PC-9 (cell line): ENCODE data around the gene PLEKHA7.

ENCODE experiments used
- CTCF ChIP-seq: fragments of 200-600 bp; sonication (generic); conservative IDR thresholded peaks from 2 replicates; pipeline ENCODE4 v1.6.1; 2017; ENCODE audit warnings: mixed run types, antibody characterized with exemption, mild to moderate bottlenecking, moderate library complexity
- EZH2 ChIP-seq: fragments of 200-600 bp; sonication (generic); IDR thresholded peaks from 2 replicates; pipeline ENCODE4 v1.8.0; 2017; ENCODE audit warnings: antibody characterized with exemption, low read depth

DNA sequence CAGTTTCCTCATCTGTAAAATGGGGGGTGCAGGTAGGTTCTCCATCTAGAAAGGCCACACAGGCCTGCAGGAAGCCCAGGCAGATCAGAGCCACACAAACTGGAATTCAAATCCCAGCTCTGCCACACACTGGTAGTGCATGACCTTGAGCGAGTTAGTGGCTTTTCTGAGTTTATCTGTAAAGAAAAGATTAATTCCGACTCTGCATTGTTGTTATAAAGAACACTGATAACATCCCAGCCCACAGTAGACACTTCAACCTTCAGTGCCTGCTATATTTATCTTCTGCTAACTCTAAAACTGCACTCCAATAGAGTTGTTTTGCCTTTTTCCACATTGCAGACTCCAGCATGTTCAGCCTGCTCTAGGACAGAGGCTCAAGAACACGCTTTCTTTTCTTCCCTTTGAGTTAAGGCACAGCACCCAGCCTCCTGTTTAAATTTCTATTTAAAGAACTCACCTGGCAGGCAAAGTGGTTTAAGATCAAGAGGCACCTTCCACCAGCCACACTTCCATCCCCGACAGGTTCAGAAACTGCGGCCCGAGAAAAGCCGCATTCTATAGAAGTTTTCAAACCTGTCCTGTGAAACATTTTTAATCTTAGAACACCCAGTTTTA lies 133.9 kb downstream of the PLEKHA7 start:
- no peak for TF ChIP-seq CTCF
- no peak for TF ChIP-seq EZH2
